Natural killer cell (primary cell): ENCODE data around the gene CD5L. TPM values are rescaled to one million over a fixed set of nuclear protein-coding genes. Genes with fewer than 3 reads are reported as not detected.

Experiments
- ATAC-seq, 3 donors: fragments of 150-1000 bp in 2 of 3; fragments of 200-7000 bp in 1 of 3; cut with Tn5 transposase; 1 replicate in 1 of 3; 2 replicates in 2 of 3; pipeline ENCODE4 v1.10.0; 2021; ENCODE audit warnings: mild to moderate bottlenecking in 2 of 3, moderate library complexity in 2 of 3
- DNase-seq, 2 donors: peaks; one replicate each; pipeline versions ENCODE4 v3.0.0 to v3.0.0-alpha.2; 2013 to 2021; ENCODE audit warnings: mixed read lengths in 1 of 2
- H3K27ac ChIP-seq: one replicate; pipeline ENCODE4 v1.5.1; 2013; ENCODE audit warnings: mild to moderate bottlenecking, low read length
- H3K27me3 ChIP-seq: one replicate; pipeline ENCODE4 v1.6.1; 2013; ENCODE audit warnings: low read length; ENCODE audit not compliant: control insufficient read depth, insufficient read depth
- H3K36me3 ChIP-seq: one replicate; pipeline ENCODE4 v1.6.1; 2013; ENCODE audit warnings: low read length; ENCODE audit not compliant: control insufficient read depth, insufficient read depth
- H3K4me1 ChIP-seq: one replicate; pipeline ENCODE4 v1.6.1; 2013; ENCODE audit warnings: low read length; ENCODE audit not compliant: control insufficient read depth, insufficient read depth
- H3K4me3 ChIP-seq: one replicate; pipeline ENCODE4 v1.5.1; 2013; ENCODE audit warnings: low read length
- H3K9me3 ChIP-seq: one replicate; pipeline ENCODE4 v1.6.1; 2013; ENCODE audit warnings: low read length; ENCODE audit not compliant: control insufficient read depth, insufficient read depth
- H3K27ac Mint-ChIP-seq, 2 donors: one replicate each; pipeline ENCODE4 v1.8.0; 2022; ENCODE audit warnings: mild to moderate bottlenecking in 2 of 2, mixed read lengths in 2 of 2, moderate library complexity in 1 of 2
- H3K27me3 Mint-ChIP-seq, 2 donors: one replicate each; pipeline ENCODE4 v1.8.0; 2022; ENCODE audit warnings: low read depth in 2 of 2, mixed read lengths in 2 of 2
- H3K36me3 Mint-ChIP-seq: one replicate; pipeline ENCODE4 v1.8.0; 2022; ENCODE audit warnings: mixed read lengths
- H3K4me1 Mint-ChIP-seq, 2 donors: one replicate each; pipeline ENCODE4 v1.8.0; 2022; ENCODE audit warnings: mixed read lengths in 2 of 2
- H3K4me3 Mint-ChIP-seq: one replicate; pipeline ENCODE4 v1.8.0; 2022; ENCODE audit warnings: mild to moderate bottlenecking, moderate library complexity, mixed read lengths
- H3K9me3 Mint-ChIP-seq, 2 donors: one replicate each; pipeline ENCODE4 v1.8.0; 2022; ENCODE audit warnings: mixed read lengths in 2 of 2
- WGBS: methylation state at CpG from one replicate; pipeline ENCODE4 v1.1.7; 2013; ENCODE audit warnings: missing lambda C conversion rate; ENCODE audit not compliant: insufficient coverage; 5-methylcytosine and 5-hydroxymethylcytosine counted together
- intact Hi-C: fragments of 100-400 bp; cut with micrococcal nuclease; formaldehyde crosslinking; loops from one replicate; pipeline ENCODE4 v1.14.2; 2022
- total RNA-seq, 4 donors: library from RNA; stranded (reverse); fragments of 120-200 nt in 1 of 4; gene quantifications; one replicate each; pipeline versions ENCODE4 v1.2.3 to v1.2.4, GENCODE V29; 2013 to 2022
- TF ChIP-seq, protein P1 (sequence below): fragments of 200-600 bp; IDR thresholded peaks from one replicate; pipeline ENCODE4 v1.8.0; 2022; ENCODE audit warnings: antibody characterized with exemption

Gene CD5L
- total RNA-seq, 3 donors from 2014 or later (not counting 1 experiment from before 2014, with no cell fraction given) = not detected

DNA sequence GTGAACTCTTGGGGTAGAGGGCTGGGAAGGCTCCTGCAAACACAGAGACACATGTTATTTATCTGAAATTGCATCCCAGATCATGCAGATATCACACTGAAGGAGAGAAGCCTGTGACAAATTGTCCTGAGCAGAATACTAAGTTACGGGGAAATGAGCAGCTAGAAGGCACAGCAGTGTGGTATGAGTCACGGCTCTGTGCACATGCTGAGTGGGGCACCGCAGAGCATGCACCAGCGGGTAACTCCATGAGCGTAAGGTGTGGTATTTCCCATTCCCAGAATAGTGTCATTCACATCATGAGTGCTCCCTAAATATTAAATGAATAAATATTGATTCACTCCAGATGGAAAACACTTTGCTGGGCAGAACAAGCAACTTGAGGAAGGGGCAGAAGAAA lies 43.4 kb downstream of the CD5L start:
- H3K4me3 ChIP-seq = no peak overlapping the region
- no peaks in the 10 kb centered on the region for H3K36me3 ChIP-seq
- DNase-seq (no peak), ATAC-seq (no peak)
- Mint-ChIP-seq H3K27me3 (peaks cover 0 to 2% of the 10 kb centered on the region in 2 donors), H3K9me3 (peaks cover 2 to 3% of the 10 kb centered on the region in 2 donors), H3K4me3 (no peak overlapping the region), H3K27ac (no peak overlapping the region), H3K36me3 (peaks cover 10% of the 10 kb centered on the region), H3K4me1 (no peaks in the 10 kb centered on the region)
- no peaks in the 10 kb centered on the region for H3K9me3 ChIP-seq
- TF ChIP-seq, protein P1, sequence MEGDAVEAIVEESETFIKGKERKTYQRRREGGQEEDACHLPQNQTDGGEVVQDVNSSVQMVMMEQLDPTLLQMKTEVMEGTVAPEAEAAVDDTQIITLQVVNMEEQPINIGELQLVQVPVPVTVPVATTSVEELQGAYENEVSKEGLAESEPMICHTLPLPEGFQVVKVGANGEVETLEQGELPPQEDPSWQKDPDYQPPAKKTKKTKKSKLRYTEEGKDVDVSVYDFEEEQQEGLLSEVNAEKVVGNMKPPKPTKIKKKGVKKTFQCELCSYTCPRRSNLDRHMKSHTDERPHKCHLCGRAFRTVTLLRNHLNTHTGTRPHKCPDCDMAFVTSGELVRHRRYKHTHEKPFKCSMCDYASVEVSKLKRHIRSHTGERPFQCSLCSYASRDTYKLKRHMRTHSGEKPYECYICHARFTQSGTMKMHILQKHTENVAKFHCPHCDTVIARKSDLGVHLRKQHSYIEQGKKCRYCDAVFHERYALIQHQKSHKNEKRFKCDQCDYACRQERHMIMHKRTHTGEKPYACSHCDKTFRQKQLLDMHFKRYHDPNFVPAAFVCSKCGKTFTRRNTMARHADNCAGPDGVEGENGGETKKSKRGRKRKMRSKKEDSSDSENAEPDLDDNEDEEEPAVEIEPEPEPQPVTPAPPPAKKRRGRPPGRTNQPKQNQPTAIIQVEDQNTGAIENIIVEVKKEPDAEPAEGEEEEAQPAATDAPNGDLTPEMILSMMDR = no peak
- intact Hi-C loops = no loop called here
- WGBS = 80% methylated on average over 5 of the region's 5 CpGs
- H3K27me3 ChIP-seq = no peaks in the 10 kb centered on the region
- no peaks in the 10 kb centered on the region for H3K4me1 ChIP-seq
- H3K27ac ChIP-seq = no peak overlapping the region

DNA sequence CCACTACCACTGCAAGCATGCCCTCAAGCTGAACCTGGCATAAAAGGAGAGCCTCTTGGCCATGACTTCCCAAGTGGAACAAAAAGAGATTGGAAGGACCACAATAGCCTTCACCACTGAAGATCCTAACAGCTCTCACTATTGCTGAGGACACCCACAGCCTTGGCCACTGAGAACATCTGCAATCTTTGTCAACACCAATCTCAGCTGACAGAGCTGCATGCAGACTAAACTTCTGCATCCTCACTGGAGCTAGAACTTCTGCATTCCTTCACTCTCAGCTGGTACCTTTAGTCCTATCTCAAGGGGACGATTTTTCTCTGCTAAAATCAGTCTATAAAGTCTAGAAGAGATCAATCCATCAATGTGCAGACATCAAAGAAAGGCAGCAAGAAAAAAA lies 56.4 kb downstream of the CD5L start:
- no peak for ATAC-seq

DNA sequence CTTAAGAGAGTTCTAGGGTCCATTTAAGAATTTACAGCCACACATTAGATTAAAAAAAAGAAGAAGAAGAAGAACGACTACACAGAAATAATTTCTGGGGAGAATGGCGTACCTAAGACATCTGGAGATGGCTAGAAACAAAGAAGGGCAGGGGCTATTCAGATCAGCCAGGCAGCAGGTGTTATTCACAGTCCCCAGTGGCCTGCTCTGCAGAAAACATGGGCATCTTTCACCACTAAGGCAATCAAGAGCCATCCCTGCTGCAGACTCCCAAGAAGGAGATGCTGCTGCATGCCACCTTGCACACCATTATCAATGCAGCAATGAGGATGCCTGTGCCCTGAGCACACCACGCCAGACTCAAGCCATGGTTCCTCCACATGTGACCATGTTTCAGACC lies 56.8 kb downstream of the CD5L start:
- Mint-ChIP-seq H3K4me3 (no peak overlapping the region), H3K27ac (no peak overlapping the region), H3K4me1 (peaks cover 5 to 16% of the 10 kb centered on the region in 2 donors), H3K27me3 (no peaks in the 10 kb centered on the region), H3K36me3 (no peaks in the 10 kb centered on the region), H3K9me3 (peaks cover 0 to 2% of the 10 kb centered on the region in 2 donors)
- Histone ChIP-seq H3K4me1 (peaks cover 5% of the 10 kb centered on the region), H3K9me3 (no peaks in the 10 kb centered on the region), H3K4me3 (no peak overlapping the region), H3K27ac (no peak overlapping the region), H3K36me3 (no peaks in the 10 kb centered on the region), H3K27me3 (no peaks in the 10 kb centered on the region)
- TF ChIP-seq, protein P1 = no peak
- WGBS = 79% methylated on average over 2 of the region's 3 CpGs
- DNase-seq (no peak), ATAC-seq (no peak)
- intact Hi-C loops = no loop called here

More for the DNA sequence above, 56.4 kb downstream of the CD5L start:
- H3K27ac ChIP-seq = no peak overlapping the region
- no peak for DNase-seq
- H3K9me3 ChIP-seq = no peaks in the 10 kb centered on the region
- peaks cover 5% of the 10 kb centered on the region for H3K4me1 ChIP-seq
- Mint-ChIP-seq H3K27me3 (no peaks in the 10 kb centered on the region), H3K4me1 (peaks cover 5 to 16% of the 10 kb centered on the region in 2 donors), H3K9me3 (peaks cover 0 to 2% of the 10 kb centered on the region in 2 donors), H3K36me3 (no peaks in the 10 kb centered on the region), H3K4me3 (no peak overlapping the region), H3K27ac (no peak overlapping the region)
- no peak overlapping the region for H3K4me3 ChIP-seq
- 21% methylated on average over 1 of the region's 1 CpG for WGBS
- intact Hi-C loops = no loop called here
- TF ChIP-seq, protein P1 = no peak
- H3K36me3 ChIP-seq = no peaks in the 10 kb centered on the region
- no peaks in the 10 kb centered on the region for H3K27me3 ChIP-seq

DNA sequence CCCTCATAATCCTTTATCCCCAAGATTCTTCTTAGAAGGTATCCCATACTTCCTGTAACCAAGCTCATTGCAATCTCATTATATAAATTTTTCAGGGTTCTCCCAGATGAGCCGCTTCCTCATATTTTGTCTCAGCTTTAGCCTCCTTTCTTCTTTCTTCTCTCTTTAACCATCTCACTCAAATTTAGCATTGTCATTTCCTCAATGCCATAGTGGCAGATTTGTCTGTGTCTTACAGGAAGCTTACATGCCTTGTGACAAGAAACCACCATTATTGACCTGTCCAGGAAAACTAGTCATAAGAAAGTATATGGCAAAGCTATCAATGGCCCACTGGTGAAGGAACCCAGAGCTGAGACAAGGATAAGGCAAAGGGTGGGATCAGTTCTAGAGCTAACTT lies 58.7 kb downstream of the CD5L start:
- Histone ChIP-seq H3K27ac (no peak overlapping the region), H3K4me1 (peaks cover 5% of the 10 kb centered on the region), H3K27me3 (no peaks in the 10 kb centered on the region), H3K36me3 (no peaks in the 10 kb centered on the region), H3K9me3 (no peaks in the 10 kb centered on the region), H3K4me3 (no peak overlapping the region)
- WGBS = 64% methylated on average over 1 of the region's 1 CpG
- no peak for ATAC-seq
- H3K36me3 Mint-ChIP-seq = no peaks in the 10 kb centered on the region
- no peaks in the 10 kb centered on the region for H3K27me3 Mint-ChIP-seq
- TF ChIP-seq, protein P1 = no peak
- H3K4me3 Mint-ChIP-seq = no peak overlapping the region
- peaks cover 5 to 16% of the 10 kb centered on the region in 2 donors for H3K4me1 Mint-ChIP-seq
- no peaks in the 10 kb centered on the region for H3K9me3 Mint-ChIP-seq
- intact Hi-C loops = no loop called here
- H3K27ac Mint-ChIP-seq = no peak overlapping the region
- no peak for DNase-seq
